Neural cell (in vitro differentiated cells): ENCODE measurements around the gene USP3. TPM values are rescaled to one million over a fixed set of nuclear protein-coding genes. Genes with fewer than 3 reads are reported as not detected.

ENCODE experiments used
- H2AFZ ChIP-seq: fragments of 200-600, 300-800 bp; sonication (generic), shearing (Covaris generic); 2 replicates; pipeline ENCODE4 v1.6.0; 2014; ENCODE audit warnings: low read depth, mild to moderate bottlenecking, antibody characterized with exemption, low read length, moderate library complexity
- H3F3A ChIP-seq: fragments of 200-600 bp; shearing (Covaris generic); 2 replicates; pipeline ENCODE4 v1.6.1; 2016; ENCODE audit warnings: mild to moderate bottlenecking, moderate library complexity, mixed read lengths, antibody characterized with exemption, low read length; ENCODE audit not compliant: insufficient read depth, poor library complexity, severe bottlenecking
- H3K27ac ChIP-seq: fragments of 200-600, 300-800 bp; sonication (generic), shearing (Covaris generic); 2 replicates; pipeline ENCODE4 v1.5.1; 2014; ENCODE audit warnings: mild to moderate bottlenecking, low read length, moderate library complexity
- H3K27me3 ChIP-seq: fragments of 300-800, 200-600 bp; sonication (generic), shearing (Covaris generic); 2 replicates; pipeline ENCODE4 v1.6.0; 2014; ENCODE audit warnings: mild to moderate bottlenecking, low read depth, low read length, moderate library complexity; ENCODE audit not compliant: insufficient read depth
- H3K36me3 ChIP-seq: fragments of 300-800, 200-600 bp; sonication (generic), shearing (Covaris generic); 2 replicates; pipeline ENCODE4 v1.5.1; 2014; ENCODE audit warnings: mild to moderate bottlenecking, antibody characterized with exemption, low read length, moderate library complexity; ENCODE audit not compliant: insufficient read depth
- H3K4me2 ChIP-seq: fragments of 300-800, 200-600 bp; sonication (generic), shearing (Covaris generic); 2 replicates; pipeline ENCODE4 v1.6.0; 2014; ENCODE audit warnings: mild to moderate bottlenecking, low read length
- H3K4me3 ChIP-seq: fragments of 300-800, 200-600 bp; sonication (generic), shearing (Covaris generic); 2 replicates; pipeline ENCODE4 v1.5.1; 2014; ENCODE audit warnings: mild to moderate bottlenecking, low read length, moderate library complexity
- H3K79me2 ChIP-seq: fragments of 200-600 bp; shearing (Covaris generic); replicated peaks from 2 replicates; pipeline ENCODE4 v1.6.0; 2014; ENCODE audit warnings: mild to moderate bottlenecking, low read length, moderate library complexity; ENCODE audit not compliant: insufficient read depth
- H3K9ac ChIP-seq: fragments of 300-800, 200-600 bp; sonication (generic), shearing (Covaris generic); 2 replicates; pipeline ENCODE4 v1.6.1; 2016; ENCODE audit warnings: mild to moderate bottlenecking, low read length, mixed read lengths
- H3K9me2 ChIP-seq: fragments of 200-600 bp; shearing (Covaris generic); 2 replicates; pipeline ENCODE4 v1.6.1; 2016; ENCODE audit warnings: mild to moderate bottlenecking, low read length, mixed read lengths; ENCODE audit not compliant: insufficient read depth
- H3K9me3 ChIP-seq: fragments of 200-600, 300-800 bp; sonication (generic), shearing (Covaris generic); 2 replicates; pipeline ENCODE4 v1.6.1; 2016; ENCODE audit warnings: mild to moderate bottlenecking, mixed run types, low read length, moderate library complexity, mixed read lengths
- H4K20me1 ChIP-seq: fragments of 200-600 bp; shearing (Covaris generic); 2 replicates; pipeline ENCODE4 v1.6.1; 2016; ENCODE audit warnings: mild to moderate bottlenecking, mixed run types; ENCODE audit not compliant: insufficient read depth
- CTCF ChIP-seq: fragments of 450-650 bp; IDR thresholded peaks from 2 replicates; pipeline ENCODE4 v1.5.1; 2014; ENCODE audit warnings: antibody characterized with exemption, mild to moderate bottlenecking, moderate library complexity; ENCODE audit not compliant: poor library complexity, severe bottlenecking
- EP300 ChIP-seq: fragments of 450-650 bp; conservative IDR thresholded peaks from 2 replicates; pipeline ENCODE4 v1.6.1; 2014; ENCODE audit warnings: antibody characterized with exemption, mild to moderate bottlenecking, moderate library complexity; ENCODE audit not compliant: poor library complexity, severe bottlenecking
- EZH2 ChIP-seq: fragments of 200-600, 300-800 bp; shearing (Covaris generic), sonication (generic); IDR thresholded peaks from 2 replicates; pipeline ENCODE4 v1.6.1; 2014; ENCODE audit warnings: antibody characterized with exemption, low read length, borderline replicate concordance, mild to moderate bottlenecking; ENCODE audit not compliant: insufficient read depth, poor library complexity, severe bottlenecking
- MXI1 ChIP-seq: fragments of 450-650 bp; conservative IDR thresholded peaks from 2 replicates; pipeline ENCODE4 v1.6.1; 2014; ENCODE audit warnings: antibody characterized with exemption, mild to moderate bottlenecking; ENCODE audit not compliant: poor library complexity, severe bottlenecking
- POLR2AphosphoS5 ChIP-seq: IDR thresholded peaks from 2 replicates; pipeline ENCODE4 v1.6.1; 2012
- RAD21 ChIP-seq: fragments of 450-650 bp; conservative IDR thresholded peaks from 2 replicates; pipeline ENCODE4 v1.6.1; 2014; ENCODE audit warnings: antibody characterized with exemption, mild to moderate bottlenecking, moderate library complexity
- SMC3 ChIP-seq: fragments of 450-650 bp; conservative IDR thresholded peaks from 2 replicates; pipeline ENCODE4 v1.6.1; 2014; ENCODE audit warnings: antibody characterized with exemption, mild to moderate bottlenecking, moderate library complexity; ENCODE audit not compliant: poor library complexity
- TAF1 ChIP-seq: IDR thresholded peaks from 2 replicates; pipeline ENCODE4 v1.6.1; 2012; ENCODE audit warnings: low read depth
- polyA plus RNA-seq: library from polyadenylated mRNA; depleted of rRNA; stranded (reverse); fragments of >200 nt; gene quantifications from 2 replicates; pipeline ENCODE4 v1.2.3, GENCODE V29; 2014
- TF ChIP-seq, protein P1 (sequence below): IDR thresholded peaks from 2 replicates; pipeline ENCODE4 v1.6.1; 2012; ENCODE audit warnings: borderline replicate concordance

Gene USP3
- polyA plus RNA-seq, 1 donor from 2014 or later = 68.0 TPM

- Histone ChIP-seq H3K9ac (no peak overlapping the region), H2AFZ (no peak overlapping the region), H3K79me2 (no peaks in the 10 kb centered on the region), H3K4me2 (no peak overlapping the region), H4K20me1 (no peaks in the 10 kb centered on the region), H3K36me3 (no peaks in the 10 kb centered on the region), H3F3A (no peaks in the 10 kb centered on the region), H3K4me3 (no peak overlapping the region), H3K27ac (no peak overlapping the region), H3K27me3 (no peaks in the 10 kb centered on the region), H3K9me2 (no peaks in the 10 kb centered on the region), H3K9me3 (no peaks in the 10 kb centered on the region)
- no peak for TF ChIP-seq EZH2
- no peak for TF ChIP-seq RAD21
- no peak for TF ChIP-seq EP300
- no peak for TF ChIP-seq TAF1
- no peak for TF ChIP-seq POLR2AphosphoS5
- TF ChIP-seq MXI1 = no peak
- TF ChIP-seq, protein P1, sequence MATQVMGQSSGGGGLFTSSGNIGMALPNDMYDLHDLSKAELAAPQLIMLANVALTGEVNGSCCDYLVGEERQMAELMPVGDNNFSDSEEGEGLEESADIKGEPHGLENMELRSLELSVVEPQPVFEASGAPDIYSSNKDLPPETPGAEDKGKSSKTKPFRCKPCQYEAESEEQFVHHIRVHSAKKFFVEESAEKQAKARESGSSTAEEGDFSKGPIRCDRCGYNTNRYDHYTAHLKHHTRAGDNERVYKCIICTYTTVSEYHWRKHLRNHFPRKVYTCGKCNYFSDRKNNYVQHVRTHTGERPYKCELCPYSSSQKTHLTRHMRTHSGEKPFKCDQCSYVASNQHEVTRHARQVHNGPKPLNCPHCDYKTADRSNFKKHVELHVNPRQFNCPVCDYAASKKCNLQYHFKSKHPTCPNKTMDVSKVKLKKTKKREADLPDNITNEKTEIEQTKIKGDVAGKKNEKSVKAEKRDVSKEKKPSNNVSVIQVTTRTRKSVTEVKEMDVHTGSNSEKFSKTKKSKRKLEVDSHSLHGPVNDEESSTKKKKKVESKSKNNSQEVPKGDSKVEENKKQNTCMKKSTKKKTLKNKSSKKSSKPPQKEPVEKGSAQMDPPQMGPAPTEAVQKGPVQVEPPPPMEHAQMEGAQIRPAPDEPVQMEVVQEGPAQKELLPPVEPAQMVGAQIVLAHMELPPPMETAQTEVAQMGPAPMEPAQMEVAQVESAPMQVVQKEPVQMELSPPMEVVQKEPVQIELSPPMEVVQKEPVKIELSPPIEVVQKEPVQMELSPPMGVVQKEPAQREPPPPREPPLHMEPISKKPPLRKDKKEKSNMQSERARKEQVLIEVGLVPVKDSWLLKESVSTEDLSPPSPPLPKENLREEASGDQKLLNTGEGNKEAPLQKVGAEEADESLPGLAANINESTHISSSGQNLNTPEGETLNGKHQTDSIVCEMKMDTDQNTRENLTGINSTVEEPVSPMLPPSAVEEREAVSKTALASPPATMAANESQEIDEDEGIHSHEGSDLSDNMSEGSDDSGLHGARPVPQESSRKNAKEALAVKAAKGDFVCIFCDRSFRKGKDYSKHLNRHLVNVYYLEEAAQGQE = no peak
- TF ChIP-seq SMC3 = no peak
These were observed 15.9 kb upstream of the USP3 start for GRCh38 chr15:63488398-63488960.

DNA sequence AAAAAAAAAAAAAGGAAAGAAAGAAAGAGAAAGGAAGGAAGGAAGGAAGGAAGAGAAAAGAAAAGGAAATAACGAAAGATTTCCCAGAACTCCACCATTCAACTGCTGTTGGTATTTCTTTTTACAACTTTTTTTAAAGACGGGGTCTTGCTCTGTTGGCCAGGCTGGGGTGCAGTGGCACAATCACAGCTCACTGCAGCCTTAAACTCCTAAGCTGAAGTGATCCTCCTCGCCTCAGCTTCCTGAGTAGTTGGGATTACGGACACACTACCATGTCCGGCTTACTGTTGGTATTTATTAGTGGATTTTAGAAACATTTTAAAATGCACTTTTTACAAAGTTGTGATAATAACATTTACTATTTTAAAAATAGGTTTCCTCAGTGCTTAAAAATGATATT, 15.0 kb upstream of the USP3 start:
- Histone ChIP-seq H3K27me3 (no peaks in the 10 kb centered on the region), H3K4me2 (no peak overlapping the region), H2AFZ (no peak overlapping the region), H4K20me1 (no peaks in the 10 kb centered on the region), H3K4me3 (no peak overlapping the region), H3K27ac (no peak overlapping the region), H3F3A (no peaks in the 10 kb centered on the region), H3K9me2 (no peaks in the 10 kb centered on the region), H3K79me2 (no peaks in the 10 kb centered on the region), H3K36me3 (no peaks in the 10 kb centered on the region), H3K9ac (no peak overlapping the region), H3K9me3 (no peaks in the 10 kb centered on the region)
- TF ChIP-seq CTCF = no peak
